ENCODE data around the gene CXCR1. TPM values are rescaled to one million over a fixed set of nuclear protein-coding genes. Genes with fewer than 3 reads are reported as not detected.

Gene CXCR1
- total RNA-seq, 1 donor: not detected

- TF ChIP-seq, protein P1, sequence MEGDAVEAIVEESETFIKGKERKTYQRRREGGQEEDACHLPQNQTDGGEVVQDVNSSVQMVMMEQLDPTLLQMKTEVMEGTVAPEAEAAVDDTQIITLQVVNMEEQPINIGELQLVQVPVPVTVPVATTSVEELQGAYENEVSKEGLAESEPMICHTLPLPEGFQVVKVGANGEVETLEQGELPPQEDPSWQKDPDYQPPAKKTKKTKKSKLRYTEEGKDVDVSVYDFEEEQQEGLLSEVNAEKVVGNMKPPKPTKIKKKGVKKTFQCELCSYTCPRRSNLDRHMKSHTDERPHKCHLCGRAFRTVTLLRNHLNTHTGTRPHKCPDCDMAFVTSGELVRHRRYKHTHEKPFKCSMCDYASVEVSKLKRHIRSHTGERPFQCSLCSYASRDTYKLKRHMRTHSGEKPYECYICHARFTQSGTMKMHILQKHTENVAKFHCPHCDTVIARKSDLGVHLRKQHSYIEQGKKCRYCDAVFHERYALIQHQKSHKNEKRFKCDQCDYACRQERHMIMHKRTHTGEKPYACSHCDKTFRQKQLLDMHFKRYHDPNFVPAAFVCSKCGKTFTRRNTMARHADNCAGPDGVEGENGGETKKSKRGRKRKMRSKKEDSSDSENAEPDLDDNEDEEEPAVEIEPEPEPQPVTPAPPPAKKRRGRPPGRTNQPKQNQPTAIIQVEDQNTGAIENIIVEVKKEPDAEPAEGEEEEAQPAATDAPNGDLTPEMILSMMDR (IDR thresholded peaks at IDR 0.05; ENCODE audit: extremely low read depth, low read depth, low read length): no peak
- Histone ChIP-seq H3K27ac (ENCODE audit: low read depth, low read length) (no peak overlapping the region), H3K36me3 (ENCODE audit: insufficient read depth, low read length) (no peaks in the 10 kb centered on the region), H3K79me2 (ENCODE audit: insufficient read depth, low read length) (no peaks in the 10 kb centered on the region), H3K4me1 (ENCODE audit: insufficient read depth, low read length) (no peaks in the 10 kb centered on the region), H3K4me2 (ENCODE audit: insufficient read depth, low read length) (no peak overlapping the region), H3K4me3 (ENCODE audit: insufficient read depth, low read length) (no peak overlapping the region), H4K20me1 (ENCODE audit: insufficient read depth, low read length) (no peaks in the 10 kb centered on the region), H3K27me3 (ENCODE audit: insufficient read depth, low read length) (peaks cover 49% of the 10 kb centered on the region), H3K9me3 (ENCODE audit: low read depth, low read length) (no peaks in the 10 kb centered on the region), H2AFZ (ENCODE audit: low read length) (no peak overlapping the region)
- DNase-seq (ENCODE audit: insufficient read length, low spot score, missing footprints): no peak
Observed at GRCh38 chr2:218152777-218153176, 14.0 kb downstream of the CXCR1 start.

DNA sequence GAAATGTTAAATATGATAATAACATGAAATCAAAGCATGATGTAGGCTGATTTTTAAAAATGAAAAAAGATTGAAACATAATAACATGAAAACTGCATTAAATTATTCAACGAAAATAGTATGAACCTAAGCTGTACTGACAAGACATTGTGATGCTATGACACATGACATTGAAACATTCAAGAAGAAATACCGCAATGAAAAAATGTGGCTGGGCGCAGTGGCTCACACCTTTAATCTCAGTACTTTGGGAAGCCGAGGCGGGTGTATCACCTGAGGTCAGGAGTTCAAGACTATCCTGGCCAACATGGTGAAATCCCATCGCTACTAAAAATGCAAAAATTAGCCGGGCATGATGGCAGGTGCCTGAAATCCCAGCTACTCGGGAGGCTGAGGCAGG, 14.6 kb downstream of the CXCR1 start:
- Histone ChIP-seq H4K20me1 (ENCODE audit: insufficient read depth, low read length) (no peaks in the 10 kb centered on the region), H3K4me2 (ENCODE audit: insufficient read depth, low read length) (no peak overlapping the region), H3K27ac (ENCODE audit: low read depth, low read length) (no peak overlapping the region), H3K36me3 (ENCODE audit: insufficient read depth, low read length) (no peaks in the 10 kb centered on the region), H3K27me3 (ENCODE audit: insufficient read depth, low read length) (peaks cover 49% of the 10 kb centered on the region), H3K9me3 (ENCODE audit: low read depth, low read length) (no peaks in the 10 kb centered on the region), H3K4me3 (ENCODE audit: insufficient read depth, low read length) (no peak overlapping the region), H3K4me1 (ENCODE audit: insufficient read depth, low read length) (no peaks in the 10 kb centered on the region), H2AFZ (ENCODE audit: low read length) (no peak overlapping the region), H3K79me2 (ENCODE audit: insufficient read depth, low read length) (no peaks in the 10 kb centered on the region)
- TF ChIP-seq, protein P1 (IDR thresholded peaks at IDR 0.05; ENCODE audit: extremely low read depth, low read depth, low read length): no peak
- no peak for DNase-seq (ENCODE audit: insufficient read length, low spot score, missing footprints)

GRCh38 chr2:218149848-218150440, 16.8 kb downstream of the CXCR1 start:
- H4K20me1 ChIP-seq (ENCODE audit: insufficient read depth, low read length): no peaks in the 10 kb centered on the region
- H3K9me3 ChIP-seq (ENCODE audit: low read depth, low read length): no peaks in the 10 kb centered on the region
- H3K4me3 ChIP-seq (ENCODE audit: insufficient read depth, low read length): no peak overlapping the region
- TF ChIP-seq, protein P1 (IDR thresholded peaks at IDR 0.05; ENCODE audit: extremely low read depth, low read depth, low read length): no peak
- H3K27ac ChIP-seq (ENCODE audit: low read depth, low read length): no peak overlapping the region
- no peaks in the 10 kb centered on the region for H3K4me1 ChIP-seq (ENCODE audit: insufficient read depth, low read length)
- H3K36me3 ChIP-seq (ENCODE audit: insufficient read depth, low read length): no peaks in the 10 kb centered on the region
- H3K79me2 ChIP-seq (ENCODE audit: insufficient read depth, low read length): no peaks in the 10 kb centered on the region
- peaks cover 50% of the 10 kb centered on the region for H3K27me3 ChIP-seq (ENCODE audit: insufficient read depth, low read length)
- H3K4me2 ChIP-seq (ENCODE audit: insufficient read depth, low read length): no peak overlapping the region
- H2AFZ ChIP-seq (ENCODE audit: low read length): no peak overlapping the region
- no peak for DNase-seq (ENCODE audit: insufficient read length, low spot score, missing footprints)

DNA sequence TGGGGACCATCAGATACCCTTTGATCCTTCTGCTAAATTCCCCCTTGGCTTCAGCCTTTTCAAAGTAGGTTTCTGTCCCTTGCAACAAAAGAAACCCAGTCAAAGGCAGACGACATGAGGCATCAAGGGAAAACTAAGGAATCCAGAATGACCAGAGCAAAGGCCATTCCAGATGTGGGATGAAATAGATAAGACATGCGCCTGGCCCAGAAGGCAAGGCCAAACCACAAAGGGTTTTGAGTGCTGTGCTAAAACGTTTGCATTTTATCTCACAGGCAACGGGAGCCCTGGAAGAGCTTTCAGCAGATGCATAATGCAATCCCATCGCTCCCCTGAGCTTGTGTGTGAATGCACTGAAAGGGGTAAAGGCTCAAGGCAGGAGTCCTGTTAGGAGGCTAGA, 17.7 kb downstream of the CXCR1 start:
- Histone ChIP-seq H3K4me3 (ENCODE audit: insufficient read depth, low read length) (no peak overlapping the region), H3K4me2 (ENCODE audit: insufficient read depth, low read length) (no peak overlapping the region), H3K36me3 (ENCODE audit: insufficient read depth, low read length) (no peaks in the 10 kb centered on the region), H3K27me3 (ENCODE audit: insufficient read depth, low read length) (peaks cover 45% of the 10 kb centered on the region), H3K4me1 (ENCODE audit: insufficient read depth, low read length) (no peaks in the 10 kb centered on the region), H2AFZ (ENCODE audit: low read length) (no peak overlapping the region), H3K9me3 (ENCODE audit: low read depth, low read length) (no peaks in the 10 kb centered on the region), H3K27ac (ENCODE audit: low read depth, low read length) (no peak overlapping the region), H3K79me2 (ENCODE audit: insufficient read depth, low read length) (no peaks in the 10 kb centered on the region), H4K20me1 (ENCODE audit: insufficient read depth, low read length) (no peaks in the 10 kb centered on the region)
- DNase-seq (ENCODE audit: insufficient read length, low spot score, missing footprints): no peak
- TF ChIP-seq, protein P1 (IDR thresholded peaks at IDR 0.05; ENCODE audit: extremely low read depth, low read depth, low read length): no peak
